Measurements from ENCODE around the gene LYRM2. TPM values are rescaled to one million over a fixed set of nuclear protein-coding genes. Genes with fewer than 3 reads are reported as not detected.

LYRM2 gene
- total RNA-seq, 1 experiment from 2014 or later, result 26.3 TPM

DNA sequence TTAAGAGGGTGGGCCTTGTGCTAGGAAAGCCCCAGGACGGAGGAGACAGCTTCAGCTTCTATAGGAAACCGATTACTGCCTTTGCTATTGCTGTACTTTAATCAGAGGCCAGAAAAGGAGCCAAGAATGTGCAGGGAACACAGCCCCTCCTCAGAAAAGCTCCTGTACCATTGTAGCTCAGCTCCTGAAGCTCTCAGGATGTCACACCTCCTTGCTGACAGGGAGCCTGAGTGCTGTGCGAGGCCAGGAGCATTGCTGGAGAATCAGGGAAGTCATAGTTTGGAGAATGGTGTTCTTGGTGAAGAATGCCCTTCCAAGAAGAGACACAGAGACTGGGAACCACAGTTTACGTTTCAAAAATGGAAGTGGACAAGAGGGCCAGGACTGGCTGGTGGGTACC, 46.8 kb downstream of the LYRM2 start:
- no peaks in the 10 kb centered on the region for H3K4me1 ChIP-seq (ENCODE audit: control insufficient read depth in 1 of 2, insufficient read depth in 2 of 2, low read length in 2 of 2)
- DNase-seq (ENCODE audit: low read depth, low spot score), result no peak
- no peaks in the 10 kb centered on the region for H3K27me3 ChIP-seq (ENCODE audit: insufficient read depth, low read length)
- no peak overlapping the region for H3K9ac ChIP-seq (ENCODE audit: low read length)
- no peak overlapping the region for H3K27ac ChIP-seq (ENCODE audit: low read depth, low read length)
- no peaks in the 10 kb centered on the region for H3K9me3 ChIP-seq (ENCODE audit: control insufficient read depth in 1 of 2, insufficient read depth in 1 of 2, low read depth in 1 of 2, low read length in 2 of 2)
- no peak overlapping the region for H2AFZ ChIP-seq (ENCODE audit: low read depth, low read length, poor library complexity, severe bottlenecking)
- ChIA-PET RAD21 (ENCODE audit: low non-redundant PET in 1 of 2, low total read pairs in 2 of 2, uncharacterized antibody in 2 of 2, unreplicated experiment in 2 of 2) (no interaction called here), CTCF (no interaction called here), POLR2A (no interaction called here)
- no peaks in the 10 kb centered on the region for H4K20me1 ChIP-seq (ENCODE audit: insufficient read depth)
- H3K9me2 ChIP-seq (ENCODE audit: insufficient read depth), result no peaks in the 10 kb centered on the region
- BruUV-seq (replicated peaks), result no TSS peak
- no peak for ATAC-seq
- H3K79me2 ChIP-seq (ENCODE audit: insufficient read depth, low read length), result no peaks in the 10 kb centered on the region
- H3K4me2 ChIP-seq (ENCODE audit: low read length), result no peak overlapping the region
- no peaks in the 10 kb centered on the region for H3K36me3 ChIP-seq (ENCODE audit: control insufficient read depth in 1 of 2, insufficient read depth in 2 of 2, low read length in 2 of 2)
- TF ChIP-seq, protein P1, sequence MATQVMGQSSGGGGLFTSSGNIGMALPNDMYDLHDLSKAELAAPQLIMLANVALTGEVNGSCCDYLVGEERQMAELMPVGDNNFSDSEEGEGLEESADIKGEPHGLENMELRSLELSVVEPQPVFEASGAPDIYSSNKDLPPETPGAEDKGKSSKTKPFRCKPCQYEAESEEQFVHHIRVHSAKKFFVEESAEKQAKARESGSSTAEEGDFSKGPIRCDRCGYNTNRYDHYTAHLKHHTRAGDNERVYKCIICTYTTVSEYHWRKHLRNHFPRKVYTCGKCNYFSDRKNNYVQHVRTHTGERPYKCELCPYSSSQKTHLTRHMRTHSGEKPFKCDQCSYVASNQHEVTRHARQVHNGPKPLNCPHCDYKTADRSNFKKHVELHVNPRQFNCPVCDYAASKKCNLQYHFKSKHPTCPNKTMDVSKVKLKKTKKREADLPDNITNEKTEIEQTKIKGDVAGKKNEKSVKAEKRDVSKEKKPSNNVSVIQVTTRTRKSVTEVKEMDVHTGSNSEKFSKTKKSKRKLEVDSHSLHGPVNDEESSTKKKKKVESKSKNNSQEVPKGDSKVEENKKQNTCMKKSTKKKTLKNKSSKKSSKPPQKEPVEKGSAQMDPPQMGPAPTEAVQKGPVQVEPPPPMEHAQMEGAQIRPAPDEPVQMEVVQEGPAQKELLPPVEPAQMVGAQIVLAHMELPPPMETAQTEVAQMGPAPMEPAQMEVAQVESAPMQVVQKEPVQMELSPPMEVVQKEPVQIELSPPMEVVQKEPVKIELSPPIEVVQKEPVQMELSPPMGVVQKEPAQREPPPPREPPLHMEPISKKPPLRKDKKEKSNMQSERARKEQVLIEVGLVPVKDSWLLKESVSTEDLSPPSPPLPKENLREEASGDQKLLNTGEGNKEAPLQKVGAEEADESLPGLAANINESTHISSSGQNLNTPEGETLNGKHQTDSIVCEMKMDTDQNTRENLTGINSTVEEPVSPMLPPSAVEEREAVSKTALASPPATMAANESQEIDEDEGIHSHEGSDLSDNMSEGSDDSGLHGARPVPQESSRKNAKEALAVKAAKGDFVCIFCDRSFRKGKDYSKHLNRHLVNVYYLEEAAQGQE (IDR thresholded peaks at IDR 0.05; ENCODE audit: low read depth), result no peak
- TF ChIP-seq CEBPB (IDR thresholded peaks at IDR 0.05; ENCODE audit: low read depth), result no peak
- TF ChIP-seq ZNF274 (IDR thresholded peaks at IDR 0.05; ENCODE audit: low read depth, low read length), result no peak
- TF ChIP-seq EGR1 (IDR thresholded peaks at IDR 0.05; ENCODE audit: low read depth), result no peak
- no peak for TF ChIP-seq CBX3 (IDR thresholded peaks at IDR 0.05; ENCODE audit: low read depth)
- TF ChIP-seq TCF7L2 (IDR thresholded peaks at IDR 0.05; ENCODE audit: borderline replicate concordance, extremely low read depth, insufficient read depth, insufficient read length), result no peak
- no peak for TF ChIP-seq ZBTB33 (IDR thresholded peaks at IDR 0.05; ENCODE audit: extremely low read depth, insufficient replicate concordance, low read length)
- no peak for TF ChIP-seq SRF (IDR thresholded peaks at IDR 0.05; ENCODE audit: low read depth)
- TF ChIP-seq SIN3A (IDR thresholded peaks at IDR 0.05; ENCODE audit: low read depth), result no peak
- no peak for TF ChIP-seq JUND (IDR thresholded peaks at IDR 0.05)
- TF ChIP-seq RAD21 (IDR thresholded peaks at IDR 0.05; ENCODE audit: low read depth), result no peak
- no peak for TF ChIP-seq SP1 (IDR thresholded peaks at IDR 0.05; ENCODE audit: low read depth)
- no peak for TF ChIP-seq EZH2phosphoT487 (IDR thresholded peaks at IDR 0.05; ENCODE audit: borderline replicate concordance)
- TF ChIP-seq YY1 (IDR thresholded peaks at IDR 0.05; ENCODE audit: extremely low read depth, insufficient replicate concordance, low read depth, low read length), result no peak
- no peak for TF ChIP-seq ELF1 (IDR thresholded peaks at IDR 0.05; ENCODE audit: borderline replicate concordance, low read depth)
- TF ChIP-seq CTCF (IDR thresholded peaks at IDR 0.05 in 2 of 3, conservative IDR thresholded peaks at IDR 0.05 in 1 of 3; ENCODE audit: borderline replicate concordance in 1 of 3, insufficient read depth in 1 of 3, low read depth in 2 of 3, low read length in 2 of 3), result no peak
- no peak for TF ChIP-seq POLR2A (IDR thresholded peaks at IDR 0.05; ENCODE audit: borderline replicate concordance, extremely low read depth, insufficient read depth, insufficient read length)
- no peak for TF ChIP-seq FOSL1 (IDR thresholded peaks at IDR 0.05; ENCODE audit: low read depth)
- no peak for TF ChIP-seq POLR2AphosphoS5 (IDR thresholded peaks at IDR 0.05; ENCODE audit: low read depth, low read length)
- intact Hi-C loops (cut with micrococcal nuclease), result no loop called here
- H3K4me3 ChIP-seq (replicated peaks in 1 of 2; ENCODE audit: low read depth in 1 of 2, low read length in 2 of 2), result no peak overlapping the region

Measured in HCT116 (cell line).